Left kidney (tissue), 2 donors: ENCODE results near the gene RRBP1. TPM values are rescaled to one million over a fixed set of nuclear protein-coding genes. Genes with fewer than 3 reads are reported as not detected.

Experiments used
- DNase-seq: peaks from one replicate; pipeline ENCODE4 v3.0.0-alpha.2; 2013
- polyA plus RNA-seq: library from polyadenylated mRNA; unstranded; fragments of 120-200 nt; gene quantifications from one replicate; pipeline ENCODE4 v1.2.1, GENCODE V29; 2013; ENCODE audit not compliant: insufficient read length

Gene RRBP1
- polyA plus RNA-seq, 1 donor, result 117 TPM

GRCh38 chr20:17611540-17612286 lies 70.3 kb downstream of the RRBP1 start:
- DNase-seq, result no peak

- no peak for DNase-seq
Measured at GRCh38 chr20:17611290-17611539, 70.8 kb downstream of the RRBP1 start.

- no peak for DNase-seq
Measured at GRCh38 chr20:17610566-17611289, 71.3 kb downstream of the RRBP1 start.

- DNase-seq, result no peak
Measured at GRCh38 chr20:17609811-17610377, 72.1 kb downstream of the RRBP1 start.

- no peak for DNase-seq
Measured at GRCh38 chr20:17608701-17609497, 73.1 kb downstream of the RRBP1 start.

GRCh38 chr20:17606001-17606400 lies 76.0 kb downstream of the RRBP1 start:
- DNase-seq, result no peak

GRCh38 chr20:17605131-17605660 lies 76.8 kb downstream of the RRBP1 start:
- no peak for DNase-seq

GRCh38 chr20:17602493-17602892 lies 79.5 kb downstream of the RRBP1 start:
- no peak for DNase-seq

- no peak for DNase-seq
Measured at GRCh38 chr20:17601957-17602356, 80.1 kb downstream of the RRBP1 start.

- no peak for DNase-seq
Measured at GRCh38 chr20:17598013-17598550, 84.0 kb downstream of the RRBP1 start.

- no peak for DNase-seq
Measured at GRCh38 chr20:17595856-17596255, 86.2 kb downstream of the RRBP1 start.

GRCh38 chr20:17594443-17594842 lies 87.6 kb downstream of the RRBP1 start:
- DNase-seq, result no peak

- DNase-seq, result no peak
Measured at GRCh38 chr20:17593902-17594301, 88.1 kb downstream of the RRBP1 start.

GRCh38 chr20:17590245-17590644 lies 91.8 kb downstream of the RRBP1 start:
- DNase-seq, result no peak

- DNase-seq, result no peak
Measured at GRCh38 chr20:17589161-17589834, 92.7 kb downstream of the RRBP1 start.

GRCh38 chr20:17587824-17588223 lies 94.2 kb downstream of the RRBP1 start:
- no peak for DNase-seq

GRCh38 chr20:17587148-17587547 lies 94.9 kb downstream of the RRBP1 start:
- DNase-seq, result no peak

- no peak for DNase-seq
Measured at GRCh38 chr20:17586250-17586649, 95.8 kb downstream of the RRBP1 start.

GRCh38 chr20:17584689-17585088 lies 97.4 kb downstream of the RRBP1 start:
- no peak for DNase-seq

- DNase-seq, result no peak
Measured at GRCh38 chr20:17583126-17583525, 98.9 kb downstream of the RRBP1 start.

- DNase-seq, result no peak
Measured at GRCh38 chr20:17580895-17581294, 101.1 kb downstream of the RRBP1 start.
